SIG-M5 treated with dmso at 0.1 percent for 504 hours (cell line): Measurements from ENCODE around the gene DHRS7B.

Experiments used
- DNase-seq: peaks from one replicate; lab custom pipeline; 2025; ENCODE audit not compliant: unreplicated experiment; lab: John Stamatoyannopoulos, UW

The DHRS7B gene

DNA sequence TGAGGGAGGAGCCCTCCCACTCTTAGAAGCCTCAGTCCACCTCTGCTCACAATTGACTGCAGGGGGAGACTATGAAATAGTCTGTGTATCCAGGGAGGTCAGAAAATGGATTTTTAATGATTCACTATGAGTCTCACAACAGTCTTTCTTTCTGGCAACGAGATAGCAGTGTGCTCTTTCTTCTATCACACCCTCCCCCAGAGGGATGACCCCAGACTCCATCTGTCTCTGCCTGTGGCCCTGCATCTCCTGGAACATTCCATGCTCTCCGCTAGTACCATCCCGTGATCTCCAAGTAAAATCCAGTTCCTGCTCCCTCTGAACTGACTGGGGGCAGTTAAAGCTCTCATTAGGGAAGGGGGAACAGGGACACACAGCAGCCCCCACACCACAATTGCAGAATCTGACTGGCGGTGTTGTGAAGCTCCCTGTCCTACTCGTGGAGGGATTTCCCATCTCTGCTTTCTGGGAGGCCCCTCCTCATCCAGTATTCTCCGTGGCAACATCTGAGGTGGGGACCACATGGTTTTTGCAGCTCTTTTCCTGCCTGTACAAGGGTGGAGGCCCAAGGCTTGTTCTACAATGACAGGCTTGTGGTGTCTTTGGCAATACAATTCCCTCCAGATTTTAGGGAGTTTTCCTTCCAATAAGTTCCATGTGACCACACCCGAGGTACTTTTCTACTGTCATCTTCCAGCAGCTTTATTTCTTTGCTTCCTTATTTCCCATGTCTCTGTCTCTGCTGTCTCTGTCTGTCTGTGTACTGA, 107.0 kb downstream of the DHRS7B start:
- DNase-seq: no peak

- no peak for DNase-seq
Observed at GRCh38 chr17:21235921-21236320, 109.2 kb downstream of the DHRS7B start.

- DNase-seq: peak; percentile 77
Observed at GRCh38 chr17:21239680-21240368, 113.1 kb downstream of the DHRS7B start.

DNA sequence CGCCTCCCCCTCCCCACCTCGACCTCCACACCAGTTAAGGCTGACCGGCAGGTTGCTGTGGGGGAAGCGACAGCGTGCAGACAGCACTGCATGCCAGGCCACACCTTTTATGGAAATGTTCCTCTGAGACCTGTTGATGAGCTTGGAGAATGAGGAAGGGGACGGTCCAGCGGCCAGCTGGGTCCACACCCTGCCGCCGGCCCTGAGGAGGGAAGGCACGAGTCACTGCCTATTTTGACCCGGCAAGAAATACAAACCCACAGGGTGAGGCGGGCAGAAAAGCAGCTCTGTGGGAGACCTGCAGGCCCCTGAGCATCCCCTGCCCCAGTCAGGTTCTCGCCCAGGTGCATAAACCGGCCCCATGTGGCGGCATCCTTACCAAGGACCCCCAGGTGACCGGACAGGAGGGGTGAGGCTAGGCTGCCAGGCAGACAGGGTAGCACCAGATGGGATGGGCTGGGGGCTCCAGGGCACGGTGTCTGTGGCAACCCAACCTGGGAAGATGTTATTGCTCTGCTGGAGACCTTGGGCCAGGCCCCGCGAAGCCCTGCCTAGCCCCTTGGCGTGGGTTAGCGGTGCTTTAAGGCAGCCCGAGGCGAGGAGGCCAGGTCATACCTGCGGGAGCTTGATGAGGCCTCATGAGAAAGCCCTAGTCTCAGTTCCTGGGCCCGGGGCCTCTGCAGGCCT, 113.7 kb downstream of the DHRS7B start:
- DNase-seq: no peak
